Activated T-helper 1 cell treated with anti-CD3 and anti-CD28 coated beads, Interleukin-12 subunit alpha, Interleukin-12 subunit beta, Interleukin-2, Interleukin-4 antibody, amounts not matched to agents 30 ng/mL and 10 ng/mL and 1 ng/mL, durations not matched to agents 14 hours and 24 hours and 36 hours (primary cell): ENCODE measurements around the gene KPTN. TPM values are rescaled to one million over a fixed set of nuclear protein-coding genes. Genes with fewer than 3 reads are reported as not detected.

Experiments
- DNase-seq: peaks from one replicate; pipeline ENCODE4 v3.0.0; 2021; ENCODE audit warnings: low spot score
- H3K27ac Mint-ChIP-seq: one replicate; pipeline ENCODE4 v1.8.0; 2021; ENCODE audit warnings: mild to moderate bottlenecking, mixed read lengths
- H3K27me3 Mint-ChIP-seq: one replicate; pipeline ENCODE4 v1.8.0; 2022; ENCODE audit warnings: mild to moderate bottlenecking, moderate library complexity, mixed read lengths; ENCODE audit not compliant: insufficient read depth
- H3K36me3 Mint-ChIP-seq: one replicate; pipeline ENCODE4 v1.8.0; 2021; ENCODE audit warnings: low read depth, mixed read lengths
- H3K4me1 Mint-ChIP-seq: one replicate; pipeline ENCODE4 v1.8.0; 2021; ENCODE audit warnings: low read depth, mixed read lengths
- H3K4me3 Mint-ChIP-seq: one replicate; pipeline ENCODE4 v1.8.0; 2021; ENCODE audit warnings: mild to moderate bottlenecking, moderate library complexity, mixed read lengths
- H3K9me3 Mint-ChIP-seq: one replicate; pipeline ENCODE4 v1.8.0; 2021; ENCODE audit warnings: mixed read lengths
- intact Hi-C: fragments of 100-400 bp; cut with micrococcal nuclease; formaldehyde crosslinking; loops from one replicate; pipeline ENCODE4 v1.15.1; 2024
- total RNA-seq: library from RNA; stranded (reverse); gene quantifications from 2 replicates; pipeline ENCODE4 v1.2.3, GENCODE V29; 2022

The KPTN gene
- total RNA-seq, result 9.6 and 10.8 TPM in 2 replicates

- Mint-ChIP-seq H3K36me3 (peaks cover 14% of the 10 kb centered on the region), H3K27ac (peak within 1 kb of the TSS; percentile 99), H3K9me3 (no peaks in the 10 kb centered on the region), H3K4me1 (peaks cover 23% of the 10 kb centered on the region), H3K27me3 (peaks cover 4% of the 10 kb centered on the region), H3K4me3 (peak within 1 kb of the TSS; percentile 99)
- intact Hi-C loops, result loop anchor here (1.0 to 5.0 kb wide), 5 partner anchors 31 to 259 kb away; partner anchors contain the start of genes INAFM1 and NAPA
- DNase-seq, result peak; percentile 86
Observed at GRCh38 chr19:47483800-47484690, at the start of gene KPTN. TSS of gene KPTN (minus strand) at chr19:47484219. CDS start at chr19:47484160, 59 bp downstream.

GRCh38 chr19:47531640-47532387 lies 47.8 kb upstream of the KPTN start:
- Mint-ChIP-seq H3K9me3 (no peaks in the 10 kb centered on the region), H3K36me3 (no peaks in the 10 kb centered on the region), H3K27me3 (peaks cover 4% of the 10 kb centered on the region), H3K4me3 (no peak overlapping the region), H3K4me1 (no peaks in the 10 kb centered on the region), H3K27ac (no peak overlapping the region)
- intact Hi-C loops, result no loop called here
- DNase-seq, result no peak

- no peaks in the 10 kb centered on the region for H3K4me1 Mint-ChIP-seq
- no peak for DNase-seq
- intact Hi-C loops, result no loop called here
- H3K27me3 Mint-ChIP-seq, result peaks cover 6% of the 10 kb centered on the region
- H3K4me3 Mint-ChIP-seq, result no peak overlapping the region
- H3K36me3 Mint-ChIP-seq, result no peaks in the 10 kb centered on the region
- no peak overlapping the region for H3K27ac Mint-ChIP-seq
- H3K9me3 Mint-ChIP-seq, result no peaks in the 10 kb centered on the region
Observed at GRCh38 chr19:47529018-47529742, 45.2 kb upstream of the KPTN start.

GRCh38 chr19:47526798-47527197 lies 42.8 kb upstream of the KPTN start:
- Mint-ChIP-seq H3K4me1 (peaks cover 4% of the 10 kb centered on the region), H3K36me3 (no peaks in the 10 kb centered on the region), H3K9me3 (no peaks in the 10 kb centered on the region), H3K4me3 (no peak overlapping the region), H3K27ac (no peak overlapping the region), H3K27me3 (peaks cover 9% of the 10 kb centered on the region)
- no peak for DNase-seq
- intact Hi-C loops, result no loop called here

GRCh38 chr19:47523473-47523872 lies 39.5 kb upstream of the KPTN start:
- Mint-ChIP-seq H3K4me1 (peaks cover 6% of the 10 kb centered on the region), H3K36me3 (no peaks in the 10 kb centered on the region), H3K9me3 (no peaks in the 10 kb centered on the region), H3K27ac (no peak overlapping the region), H3K4me3 (no peak overlapping the region), H3K27me3 (peaks cover 9% of the 10 kb centered on the region)
- DNase-seq, result no peak
- intact Hi-C loops, result no loop called here

- intact Hi-C loops, result no loop called here
- Mint-ChIP-seq H3K4me3 (no peak overlapping the region), H3K27ac (no peak overlapping the region), H3K27me3 (peaks cover 9% of the 10 kb centered on the region), H3K4me1 (peaks cover 24% of the 10 kb centered on the region), H3K9me3 (no peaks in the 10 kb centered on the region), H3K36me3 (no peaks in the 10 kb centered on the region)
- no peak for DNase-seq
Observed at GRCh38 chr19:47521473-47522180, 37.6 kb upstream of the KPTN start.

GRCh38 chr19:47520839-47521238 lies 36.8 kb upstream of the KPTN start:
- Mint-ChIP-seq H3K36me3 (no peaks in the 10 kb centered on the region), H3K27me3 (peaks cover 9% of the 10 kb centered on the region), H3K4me3 (no peak overlapping the region), H3K27ac (no peak overlapping the region), H3K9me3 (no peaks in the 10 kb centered on the region), H3K4me1 (peaks cover 31% of the 10 kb centered on the region)
- intact Hi-C loops, result no loop called here
- DNase-seq, result no peak

GRCh38 chr19:47520343-47520806 lies 36.4 kb upstream of the KPTN start:
- no peak overlapping the region for H3K4me3 Mint-ChIP-seq
- H3K36me3 Mint-ChIP-seq, result no peaks in the 10 kb centered on the region
- H3K9me3 Mint-ChIP-seq, result no peaks in the 10 kb centered on the region
- intact Hi-C loops, result no loop called here
- H3K27ac Mint-ChIP-seq, result no peak overlapping the region
- H3K27me3 Mint-ChIP-seq, result peaks cover 9% of the 10 kb centered on the region
- DNase-seq, result no peak
- H3K4me1 Mint-ChIP-seq, result peaks cover 36% of the 10 kb centered on the region

- Mint-ChIP-seq H3K4me1 (peaks cover 40% of the 10 kb centered on the region), H3K27ac (no peak overlapping the region), H3K36me3 (peaks cover 5% of the 10 kb centered on the region), H3K27me3 (peaks cover 9% of the 10 kb centered on the region), H3K9me3 (no peaks in the 10 kb centered on the region), H3K4me3 (no peak overlapping the region)
- intact Hi-C loops, result loop anchor here (1.0 to 10.0 kb wide), 2 partner anchors 22 to 846 kb away; partner anchors contain the start of genes SYNGR4 and TMEM143
- DNase-seq, result no peak
Observed at GRCh38 chr19:47518854-47519253, 34.8 kb upstream of the KPTN start.

- peak overlapping the region; percentile 79 for H3K27ac Mint-ChIP-seq
- intact Hi-C loops, result loop anchor here (1.0 to 10.0 kb wide), 2 partner anchors 23 to 847 kb away; partner anchors contain the start of genes SYNGR4 and TMEM143
- H3K36me3 Mint-ChIP-seq, result peaks cover 6% of the 10 kb centered on the region
- peak; percentile 35 for DNase-seq
- peaks cover 7% of the 10 kb centered on the region for H3K27me3 Mint-ChIP-seq
- peaks cover 47% of the 10 kb centered on the region for H3K4me1 Mint-ChIP-seq
- peak overlapping the region; percentile 50 for H3K4me3 Mint-ChIP-seq
- no peaks in the 10 kb centered on the region for H3K9me3 Mint-ChIP-seq
Observed at GRCh38 chr19:47518139-47518538, 34.1 kb upstream of the KPTN start.

- Mint-ChIP-seq H3K4me3 (peak within 1 kb of the TSS; percentile 95), H3K36me3 (peaks cover 9% of the 10 kb centered on the region), H3K27ac (peak within 1 kb of the TSS; percentile 92), H3K27me3 (peaks cover 4% of the 10 kb centered on the region), H3K4me1 (peaks cover 63% of the 10 kb centered on the region), H3K9me3 (no peaks in the 10 kb centered on the region)
- intact Hi-C loops, result loop anchor here (1.0 to 10.0 kb wide), 11 partner anchors 31 to 850 kb away; partner anchors contain the start of genes ARHGAP35, DHX34, INAFM1 and KPTN
- DNase-seq, result peak; percentile 100
Observed at GRCh38 chr19:47514869-47515588, 31.0 kb upstream of the KPTN start, which contains the start of gene NAPA. TSS of gene NAPA (minus strand) at chr19:47515063. CDS start at chr19:47514940, 123 bp downstream.
